ENCODE results near the gene RNF152. TPM values are rescaled to one million over a fixed set of nuclear protein-coding genes. Genes with fewer than 3 reads are reported as not detected.

The RNF152 gene
- total and polyA plus RNA-seq, 2 donors (not counting 3 experiments of a cell fraction or from before 2014, with no cell fraction given), result 20.8 to 27.5 TPM

DNA sequence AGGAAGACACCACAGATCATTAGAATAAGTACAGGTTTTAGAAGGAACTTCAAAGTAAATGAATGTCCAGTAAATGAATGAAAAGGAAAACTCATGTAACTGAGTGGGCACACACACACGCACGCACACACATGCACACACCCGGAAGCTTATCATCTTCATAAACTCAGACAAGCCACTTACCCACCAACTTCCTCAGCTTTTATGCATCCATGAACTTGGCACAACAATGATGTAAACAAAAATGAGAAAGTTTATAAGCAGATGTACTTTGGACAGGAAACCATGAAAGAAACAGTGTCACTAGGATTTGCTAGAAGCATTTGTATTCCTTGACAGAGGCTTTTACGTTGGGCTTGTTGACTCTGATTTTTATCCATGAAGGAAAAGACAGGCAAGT, 23.2 kb downstream of the RNF152 start:
- ChIA-PET CTCF (interaction anchor here (0.8 to 1.6 kb wide), 2 partner anchors 9 to 262 kb away, joined by 3 to 4 read pairs; no protein-coding TSS in a partner anchor), POLR2A (no interaction called here)
- Histone ChIP-seq H3K9me1 (replicated peaks; ENCODE audit: control insufficient read depth, extremely low read depth, insufficient read depth, low read length) (no peaks in the 10 kb centered on the region), H3K9me3 (replicated peaks; ENCODE audit: control insufficient read depth, insufficient read depth, low read length) (no peaks in the 10 kb centered on the region), H3K79me2 (ENCODE audit: control insufficient read depth, insufficient read depth, low read length) (peaks cover 49% of the 10 kb centered on the region), H4K20me1 (replicated peaks; ENCODE audit: control insufficient read depth, extremely low read depth, insufficient read depth, low read length) (no peaks in the 10 kb centered on the region), H2AFZ (ENCODE audit: low read depth, low read length) (no peak overlapping the region), H3K4me1 (ENCODE audit: control insufficient read depth, extremely low read depth, insufficient read depth, low read length) (no peaks in the 10 kb centered on the region), H3K9ac (replicated peaks; ENCODE audit: extremely low read depth, insufficient read depth, low read length) (no peak overlapping the region), H3K27ac (ENCODE audit: insufficient read depth, low read depth, low read length) (no peak overlapping the region), H3K4me3 (replicated peaks in 1 of 3; ENCODE audit: insufficient read depth in 1 of 3, low read depth in 1 of 3, low read length in 3 of 3) (no peak overlapping the region), H3K36me3 (ENCODE audit: control insufficient read depth in 2 of 2, extremely low read depth in 1 of 2, insufficient read depth in 2 of 2, low read length in 2 of 2) (peaks cover 0 to 3% of the 10 kb centered on the region in 2 experiments), H3K27me3 (ENCODE audit: control insufficient read depth in 2 of 2, insufficient read depth in 2 of 2, low read length in 2 of 2) (no peaks in the 10 kb centered on the region), H3K4me2 (ENCODE audit: insufficient read depth, low read length) (no peak overlapping the region)
- FAIRE-seq, result no peak
- no peak for TF ChIP-seq MYC (IDR thresholded peaks at IDR 0.05; ENCODE audit: low read depth, low read length)
- TF ChIP-seq EZH2 (IDR thresholded peaks at IDR 0.05; ENCODE audit: borderline replicate concordance, low read depth, low read length, severe bottlenecking), result no peak
- no peak for TF ChIP-seq JUN (IDR thresholded peaks at IDR 0.05; ENCODE audit: borderline replicate concordance, insufficient read depth, insufficient read length, low read depth)
- TF ChIP-seq, protein P1, sequence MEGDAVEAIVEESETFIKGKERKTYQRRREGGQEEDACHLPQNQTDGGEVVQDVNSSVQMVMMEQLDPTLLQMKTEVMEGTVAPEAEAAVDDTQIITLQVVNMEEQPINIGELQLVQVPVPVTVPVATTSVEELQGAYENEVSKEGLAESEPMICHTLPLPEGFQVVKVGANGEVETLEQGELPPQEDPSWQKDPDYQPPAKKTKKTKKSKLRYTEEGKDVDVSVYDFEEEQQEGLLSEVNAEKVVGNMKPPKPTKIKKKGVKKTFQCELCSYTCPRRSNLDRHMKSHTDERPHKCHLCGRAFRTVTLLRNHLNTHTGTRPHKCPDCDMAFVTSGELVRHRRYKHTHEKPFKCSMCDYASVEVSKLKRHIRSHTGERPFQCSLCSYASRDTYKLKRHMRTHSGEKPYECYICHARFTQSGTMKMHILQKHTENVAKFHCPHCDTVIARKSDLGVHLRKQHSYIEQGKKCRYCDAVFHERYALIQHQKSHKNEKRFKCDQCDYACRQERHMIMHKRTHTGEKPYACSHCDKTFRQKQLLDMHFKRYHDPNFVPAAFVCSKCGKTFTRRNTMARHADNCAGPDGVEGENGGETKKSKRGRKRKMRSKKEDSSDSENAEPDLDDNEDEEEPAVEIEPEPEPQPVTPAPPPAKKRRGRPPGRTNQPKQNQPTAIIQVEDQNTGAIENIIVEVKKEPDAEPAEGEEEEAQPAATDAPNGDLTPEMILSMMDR (IDR thresholded peaks at IDR 0.05; ENCODE audit: extremely low read depth in 1 of 2, insufficient read depth in 1 of 2, low read depth in 1 of 2, low read length in 2 of 2), result no peak
- no peak for TF ChIP-seq POLR2AphosphoS5 (IDR thresholded peaks at IDR 0.05; ENCODE audit: insufficient read depth, low read depth, low read length)
- no peak for TF ChIP-seq GATA2 (IDR thresholded peaks at IDR 0.05; ENCODE audit: insufficient read depth, insufficient read length, low read depth, low read length)
- no peak for TF ChIP-seq FOS (IDR thresholded peaks at IDR 0.05; ENCODE audit: borderline replicate concordance, insufficient read depth, low read length)
- no peak for TF ChIP-seq POLR2A (IDR thresholded peaks at IDR 0.05; ENCODE audit: low read depth, low read length)
- TF ChIP-seq, protein P2, sequence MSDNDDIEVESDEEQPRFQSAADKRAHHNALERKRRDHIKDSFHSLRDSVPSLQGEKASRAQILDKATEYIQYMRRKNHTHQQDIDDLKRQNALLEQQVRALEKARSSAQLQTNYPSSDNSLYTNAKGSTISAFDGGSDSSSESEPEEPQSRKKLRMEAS (IDR thresholded peaks at IDR 0.05; ENCODE audit: insufficient read depth, insufficient read length), result no peak
- no peak for DNase-seq (ENCODE audit: low read depth, low spot score)
- intact Hi-C loops (cut with micrococcal nuclease), result no loop called here
- dilution Hi-C loops (cut with MboI; ENCODE audit: extremely low pct_ligation_motif_present, low sequenced_read_pairs), result no loop called here
- BruUV-seq (replicated peaks), result no TSS peak
